Muscle layer of colon (tissue), 2 donors: ENCODE measurements around the gene TAF13.

ENCODE experiments used
- H3K27ac ChIP-seq: one replicate; pipeline ENCODE4 v1.7.0; 2013; ENCODE audit warnings: low read depth, mild to moderate bottlenecking, low read length, moderate library complexity
- H3K27me3 ChIP-seq, 2 donors: one replicate each; pipeline ENCODE4 v1.7.0; 2013; ENCODE audit warnings: low read length in 2 of 2, mild to moderate bottlenecking in 2 of 2; ENCODE audit not compliant: insufficient read depth in 2 of 2, control insufficient read depth in 1 of 2
- H3K36me3 ChIP-seq: one replicate; pipeline ENCODE4 v1.7.0; 2013; ENCODE audit warnings: mild to moderate bottlenecking, low read length; ENCODE audit not compliant: insufficient read depth
- H3K4me1 ChIP-seq: one replicate; pipeline ENCODE4 v1.7.0; 2013; ENCODE audit warnings: mild to moderate bottlenecking, low read length; ENCODE audit not compliant: insufficient read depth
- H3K4me3 ChIP-seq, 2 donors: one replicate each; pipeline ENCODE4 v1.7.0; 2013; ENCODE audit warnings: low read length in 2 of 2, low read depth in 1 of 2, mild to moderate bottlenecking in 1 of 2, moderate library complexity in 1 of 2
- H3K9ac ChIP-seq: one replicate; pipeline ENCODE4 v1.7.0; 2013; ENCODE audit warnings: low read length
- H3K9me3 ChIP-seq: one replicate; pipeline ENCODE4 v1.7.0; 2013; ENCODE audit warnings: mild to moderate bottlenecking, low read length
- donor health status: abdominal sarcoma.
- donor health status: Adenocarcinoma of cecum.

TAF13 gene

GRCh38 chr1:109109906-109110305, 34.1 kb upstream of the TAF13 start:
- H3K4me3 ChIP-seq = no peak overlapping the region
- H3K27me3 ChIP-seq = peaks cover 14 to 16% of the 10 kb centered on the region in 2 donors
- H3K36me3 ChIP-seq = no peaks in the 10 kb centered on the region
- no peak overlapping the region for H3K9ac ChIP-seq
- peaks cover 21% of the 10 kb centered on the region for H3K4me1 ChIP-seq
- H3K27ac ChIP-seq = no peak overlapping the region
- no peaks in the 10 kb centered on the region for H3K9me3 ChIP-seq

DNA sequence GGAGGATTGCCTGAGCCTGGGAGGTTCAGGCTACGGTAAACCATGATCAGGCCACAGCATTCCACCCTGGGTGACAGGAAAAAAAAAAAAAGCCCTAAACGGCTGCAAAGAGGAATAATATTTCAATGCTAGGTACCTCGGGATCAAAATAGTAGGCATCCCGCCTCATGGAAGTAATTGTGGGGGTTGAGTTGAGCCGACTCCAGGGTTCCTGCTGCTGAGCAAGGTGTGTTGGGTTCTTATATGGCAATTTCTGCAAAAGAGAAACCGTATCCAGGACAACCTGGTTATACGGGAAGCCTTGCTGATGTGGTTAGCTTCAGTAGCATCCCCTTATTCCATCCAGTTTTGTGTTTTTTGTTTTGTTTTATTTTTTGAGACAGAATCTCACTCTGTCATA, 32.0 kb upstream of the TAF13 start:
- Histone ChIP-seq H3K4me3 (no peak overlapping the region), H3K4me1 (peaks cover 10% of the 10 kb centered on the region), H3K36me3 (no peaks in the 10 kb centered on the region), H3K9ac (no peak overlapping the region), H3K27me3 (no peaks in the 10 kb centered on the region), H3K27ac (no peak overlapping the region), H3K9me3 (no peaks in the 10 kb centered on the region)

DNA sequence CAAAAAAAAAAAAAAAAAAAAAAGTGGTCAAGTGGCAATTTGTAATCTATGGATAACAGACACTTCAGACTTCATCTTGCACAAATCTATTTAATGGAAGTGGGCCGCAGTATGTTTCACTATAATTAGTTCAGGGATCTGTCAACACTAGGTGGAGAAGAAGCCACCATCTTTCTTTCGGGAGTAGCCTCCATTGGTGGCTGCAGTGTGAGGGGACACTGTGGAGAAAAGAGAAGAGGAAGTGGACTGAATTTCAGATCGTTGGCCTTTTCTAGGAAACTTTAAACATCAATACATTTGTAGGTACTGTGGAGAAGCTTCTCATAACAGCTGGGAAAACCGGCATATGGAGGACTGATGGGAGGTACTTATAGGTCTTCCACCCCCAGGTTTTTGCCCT, 30.1 kb upstream of the TAF13 start:
- Histone ChIP-seq H3K9ac (no peak overlapping the region), H3K4me3 (no peak overlapping the region), H3K36me3 (no peaks in the 10 kb centered on the region), H3K27me3 (no peaks in the 10 kb centered on the region), H3K4me1 (no peaks in the 10 kb centered on the region), H3K27ac (no peak overlapping the region), H3K9me3 (no peaks in the 10 kb centered on the region)

DNA sequence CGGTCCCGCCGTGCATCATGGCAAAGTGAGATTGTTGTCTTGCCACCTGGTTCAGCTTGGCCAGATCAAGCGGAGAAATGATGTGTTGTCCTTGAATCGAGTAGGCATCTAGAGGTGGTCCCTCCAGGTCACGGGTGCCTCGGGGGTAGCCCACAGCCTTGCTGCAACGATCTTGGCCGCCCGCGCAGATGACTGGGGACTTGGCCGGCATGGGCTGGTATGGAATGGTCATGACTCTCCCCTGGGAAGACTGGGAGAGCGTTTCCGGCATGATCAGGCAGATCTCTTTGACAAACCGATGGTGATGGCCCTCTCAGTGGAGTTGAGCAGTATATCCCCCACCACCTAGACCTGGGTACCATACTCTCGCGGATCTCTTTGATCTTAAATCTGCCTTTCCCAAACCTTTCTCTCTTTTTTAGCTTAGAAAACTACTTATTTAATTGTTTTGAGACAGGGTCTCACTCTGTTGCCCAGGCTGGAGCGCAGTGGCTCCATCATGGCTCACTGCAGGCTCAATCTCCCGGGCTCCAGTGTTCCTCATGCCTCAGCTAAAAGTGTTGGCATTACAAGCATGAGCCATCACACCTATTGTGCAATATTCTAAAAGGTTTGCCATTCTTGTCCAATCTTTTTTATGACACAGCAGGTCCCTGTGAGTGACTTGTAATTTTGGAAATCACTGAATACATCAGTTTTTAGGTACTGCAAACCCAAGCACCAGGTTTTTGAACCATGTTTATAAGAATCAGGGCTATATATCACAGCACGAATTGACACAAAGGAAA, 28.8 kb upstream of the TAF13 start:
- Histone ChIP-seq H3K9ac (no peak overlapping the region), H3K27me3 (no peaks in the 10 kb centered on the region), H3K36me3 (no peaks in the 10 kb centered on the region), H3K4me1 (no peaks in the 10 kb centered on the region), H3K27ac (no peak overlapping the region), H3K9me3 (no peaks in the 10 kb centered on the region), H3K4me3 (no peak overlapping the region)

DNA sequence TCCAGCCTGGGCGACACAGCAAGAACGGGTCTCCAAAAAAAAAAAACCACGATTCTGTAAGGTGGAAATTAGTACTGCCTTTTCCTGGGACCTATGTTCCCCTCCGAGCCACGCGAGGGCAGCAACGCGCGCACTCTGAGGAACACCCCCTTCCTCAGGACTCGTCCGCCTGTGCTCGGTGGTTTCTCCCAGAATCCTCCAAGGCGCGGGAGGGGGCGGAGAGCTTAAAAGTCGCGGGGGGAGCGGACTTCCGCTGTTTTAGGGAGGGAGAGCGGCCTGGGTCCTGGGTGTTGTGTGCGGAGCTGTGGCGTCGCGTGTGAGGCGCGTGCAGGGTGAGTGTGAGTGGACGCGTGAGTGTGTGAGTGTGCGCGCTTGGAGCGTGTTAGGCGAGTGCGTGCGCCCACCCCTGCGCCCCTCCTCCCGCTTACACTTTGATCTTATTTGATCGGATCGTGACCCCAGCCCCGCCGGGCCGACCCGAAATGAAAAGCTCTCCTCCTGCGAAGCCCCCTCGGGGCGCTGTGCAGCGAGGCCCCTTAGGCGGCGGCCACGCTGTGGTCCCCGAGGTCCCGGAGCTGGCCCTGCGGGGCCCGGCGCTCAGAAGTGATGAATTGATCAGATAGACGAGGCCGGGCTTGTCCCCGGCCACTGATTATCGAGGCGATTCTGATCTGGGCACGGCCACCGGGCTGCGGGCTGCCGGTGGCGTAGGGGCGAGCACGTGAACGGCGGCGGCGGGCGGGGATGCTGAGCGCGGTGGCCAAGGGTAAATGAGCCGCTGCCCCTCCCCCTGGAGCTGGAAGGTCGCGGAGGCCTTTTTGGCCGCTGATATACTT, 24.4 kb upstream of the TAF13 start:
- H3K27me3 ChIP-seq = no peaks in the 10 kb centered on the region
- peak overlapping the region; percentile 80 for H3K9ac ChIP-seq
- peaks cover 14% of the 10 kb centered on the region for H3K36me3 ChIP-seq
- no peaks in the 10 kb centered on the region for H3K4me1 ChIP-seq
- no peaks in the 10 kb centered on the region for H3K9me3 ChIP-seq
- peak overlapping the region; percentile 89 for H3K27ac ChIP-seq
- H3K4me3 ChIP-seq = peak overlapping the region; percentile 63 to 77

DNA sequence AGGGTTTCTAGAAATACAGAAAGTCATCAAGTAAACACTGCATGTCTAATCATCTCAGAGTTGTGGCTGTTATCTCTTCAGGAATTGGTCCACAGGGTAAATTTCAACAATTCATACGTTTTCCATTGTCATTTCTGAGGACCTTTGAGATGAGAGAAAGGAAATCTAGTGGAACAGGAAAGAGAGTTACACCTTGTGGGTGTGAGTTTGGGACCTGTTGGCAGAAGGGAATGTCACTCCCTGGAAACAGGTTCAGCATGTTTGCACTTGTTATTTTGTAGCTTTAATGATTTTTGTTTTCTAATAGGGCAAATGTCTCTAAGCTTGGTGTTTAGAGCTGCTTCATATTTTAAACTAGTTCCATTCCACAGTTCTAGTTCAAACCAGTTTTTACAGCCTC, 20.3 kb upstream of the TAF13 start:
- no peaks in the 10 kb centered on the region for H3K27me3 ChIP-seq
- H3K9me3 ChIP-seq = no peaks in the 10 kb centered on the region
- H3K4me1 ChIP-seq = peaks cover 28% of the 10 kb centered on the region
- peaks cover 24% of the 10 kb centered on the region for H3K36me3 ChIP-seq
- no peak overlapping the region for H3K9ac ChIP-seq
- no peak overlapping the region for H3K27ac ChIP-seq
- no peak overlapping the region for H3K4me3 ChIP-seq

DNA sequence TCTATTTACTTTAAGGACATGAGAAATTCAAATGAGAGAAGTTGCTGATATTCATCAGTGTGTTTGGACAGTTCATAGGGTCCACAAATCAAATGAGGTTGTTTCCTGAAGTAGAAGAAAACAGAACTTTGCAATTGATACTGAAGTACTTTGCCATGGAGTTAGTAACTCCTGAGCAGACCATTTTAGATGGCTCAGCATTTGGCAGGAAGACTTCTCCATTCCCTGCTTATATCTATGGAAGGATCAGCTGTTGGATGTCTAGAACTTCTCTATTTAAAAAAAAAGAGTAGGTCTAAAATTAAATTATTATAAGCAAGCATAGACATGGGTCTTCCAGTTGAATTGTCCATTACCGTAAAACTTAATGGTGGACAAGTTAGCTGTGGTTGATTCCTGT, 19.8 kb upstream of the TAF13 start:
- Histone ChIP-seq H3K9ac (no peak overlapping the region), H3K27ac (no peak overlapping the region), H3K4me1 (peaks cover 28% of the 10 kb centered on the region), H3K27me3 (no peaks in the 10 kb centered on the region), H3K9me3 (no peaks in the 10 kb centered on the region), H3K36me3 (peaks cover 24% of the 10 kb centered on the region), H3K4me3 (no peak overlapping the region)

GRCh38 chr1:109094871-109095270, 19.1 kb upstream of the TAF13 start:
- no peaks in the 10 kb centered on the region for H3K9me3 ChIP-seq
- peak overlapping the region; percentile 69 for H3K9ac ChIP-seq
- H3K4me1 ChIP-seq = peaks cover 28% of the 10 kb centered on the region
- no peaks in the 10 kb centered on the region for H3K27me3 ChIP-seq
- no peak overlapping the region for H3K4me3 ChIP-seq
- peaks cover 24% of the 10 kb centered on the region for H3K36me3 ChIP-seq
- peak overlapping the region; percentile 78 for H3K27ac ChIP-seq

DNA sequence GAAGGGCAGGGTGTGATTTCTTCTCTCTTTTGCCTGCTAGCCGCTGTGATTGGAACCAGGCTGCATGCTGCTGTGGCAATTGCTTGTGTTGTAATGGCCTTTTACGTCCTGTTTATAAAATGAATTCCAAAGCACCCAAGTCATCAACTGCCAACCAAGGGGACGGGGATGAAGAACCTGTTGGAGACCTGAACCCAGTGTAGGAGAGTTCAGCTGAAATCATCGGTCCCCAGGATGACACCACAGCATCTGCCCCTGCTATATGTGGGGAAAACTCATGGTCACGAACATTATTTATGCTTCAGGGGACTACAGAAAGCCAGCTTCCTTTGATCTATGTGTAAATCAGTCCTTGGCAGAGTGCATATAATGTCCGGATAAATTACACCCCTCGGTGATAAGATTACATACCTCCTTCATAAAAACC, 18.6 kb upstream of the TAF13 start:
- Histone ChIP-seq H3K9me3 (no peaks in the 10 kb centered on the region), H3K27me3 (no peaks in the 10 kb centered on the region), H3K4me1 (peaks cover 33% of the 10 kb centered on the region), H3K36me3 (peaks cover 24% of the 10 kb centered on the region), H3K9ac (peak overlapping the region; percentile 69), H3K4me3 (no peak overlapping the region), H3K27ac (peak overlapping the region; percentile 78)

DNA sequence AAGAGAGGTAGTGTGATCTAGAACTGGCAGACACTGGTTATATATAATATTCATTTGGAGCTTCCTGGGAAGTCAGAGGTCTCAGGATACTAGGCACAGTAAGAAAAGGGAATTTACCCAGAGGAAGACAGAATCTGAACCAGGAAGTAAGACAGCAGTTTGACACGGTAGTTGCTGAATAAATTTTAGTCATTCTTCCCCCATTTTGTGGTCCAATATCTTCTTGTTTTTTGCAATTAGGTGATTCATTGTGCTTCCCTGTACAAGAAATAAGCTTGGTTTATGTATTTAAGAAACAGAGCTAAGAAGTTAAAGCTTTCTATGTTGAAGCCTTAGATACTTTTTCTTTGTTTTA, 16.0 kb upstream of the TAF13 start:
- peak overlapping the region; percentile 99 for H3K27ac ChIP-seq
- peak overlapping the region; percentile 91 for H3K4me3 ChIP-seq
- peaks cover 39% of the 10 kb centered on the region for H3K4me1 ChIP-seq
- peak overlapping the region; percentile 98 for H3K9ac ChIP-seq
- no peaks in the 10 kb centered on the region for H3K27me3 ChIP-seq
- H3K36me3 ChIP-seq = peaks cover 24% of the 10 kb centered on the region
- no peaks in the 10 kb centered on the region for H3K9me3 ChIP-seq

DNA sequence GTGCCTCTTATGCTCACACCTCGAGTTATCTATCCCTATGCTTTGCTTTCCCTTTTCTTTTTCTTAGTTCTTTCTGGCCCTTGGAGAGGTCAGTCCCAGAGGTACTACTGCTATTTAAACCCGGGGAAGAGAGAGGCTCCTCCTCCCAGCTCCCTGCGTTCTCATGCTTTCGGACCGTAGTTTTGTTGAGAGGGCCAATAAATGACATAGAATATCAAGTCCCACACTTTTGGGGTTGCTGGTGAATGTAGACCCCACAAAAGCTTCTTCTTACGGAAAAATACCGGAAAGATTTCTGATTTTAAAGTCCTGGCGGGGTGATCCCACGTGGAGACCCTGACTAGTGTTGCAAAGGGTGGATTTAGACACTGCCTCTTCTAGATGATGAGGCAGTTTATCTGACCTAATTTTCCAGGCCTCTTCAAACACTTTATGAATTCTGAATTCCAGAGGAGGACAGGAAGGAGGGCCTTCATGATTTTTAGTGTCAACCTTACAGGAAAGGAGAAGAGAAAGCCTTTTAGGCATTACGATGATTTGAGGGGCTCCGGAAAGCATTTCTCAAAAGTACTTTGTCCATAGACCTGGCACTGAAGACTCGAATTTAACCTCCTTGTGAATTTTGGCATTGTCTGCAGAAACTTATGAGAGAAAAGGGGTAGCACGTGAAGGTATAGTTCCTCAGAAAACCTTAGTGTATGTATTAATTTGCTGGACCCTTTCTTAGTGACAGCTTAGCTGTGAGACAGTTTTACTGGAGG, 15.5 kb upstream of the TAF13 start:
- Histone ChIP-seq H3K9ac (peak overlapping the region; percentile 98), H3K27ac (peak overlapping the region; percentile 99)

More for the DNA sequence above, 15.5 kb upstream of the TAF13 start:
- Histone ChIP-seq H3K4me3 (peak overlapping the region; percentile 91), H3K9me3 (no peaks in the 10 kb centered on the region), H3K27me3 (no peaks in the 10 kb centered on the region), H3K4me1 (peaks cover 39% of the 10 kb centered on the region), H3K36me3 (peaks cover 20% of the 10 kb centered on the region)
